Epidermal melanocyte (primary cell): ENCODE results near the gene C16orf78.
A peak's percentile ranks its signal among the peaks of the same experiment; 100 is the strongest.

Experiments used
- DNase-seq: peaks from one replicate; pipeline ENCODE4 v3.0.0; 2011; ENCODE audit warnings: low spot score; ENCODE audit not compliant: insufficient read length

Gene C16orf78

DNA sequence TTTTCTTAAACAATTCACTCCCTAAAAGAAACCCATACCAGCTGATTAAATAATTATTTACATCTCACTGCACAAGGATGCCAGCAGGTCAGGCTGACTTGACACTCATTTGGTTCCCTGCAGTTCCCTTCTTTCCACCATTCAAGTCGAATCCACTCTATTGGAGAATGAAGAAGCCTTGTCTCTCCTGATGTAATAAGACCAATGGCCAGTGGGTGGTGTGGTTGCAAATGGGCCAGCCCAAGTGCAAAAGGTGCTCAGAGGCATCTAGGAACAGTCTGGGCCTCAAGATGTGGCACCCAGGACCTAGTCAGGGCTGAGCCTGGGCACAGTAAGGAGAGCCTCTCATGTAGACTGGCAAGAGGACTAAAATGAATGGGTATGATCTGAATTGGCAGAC, 9.3 kb downstream of the C16orf78 start:
- no peak for DNase-seq

DNA sequence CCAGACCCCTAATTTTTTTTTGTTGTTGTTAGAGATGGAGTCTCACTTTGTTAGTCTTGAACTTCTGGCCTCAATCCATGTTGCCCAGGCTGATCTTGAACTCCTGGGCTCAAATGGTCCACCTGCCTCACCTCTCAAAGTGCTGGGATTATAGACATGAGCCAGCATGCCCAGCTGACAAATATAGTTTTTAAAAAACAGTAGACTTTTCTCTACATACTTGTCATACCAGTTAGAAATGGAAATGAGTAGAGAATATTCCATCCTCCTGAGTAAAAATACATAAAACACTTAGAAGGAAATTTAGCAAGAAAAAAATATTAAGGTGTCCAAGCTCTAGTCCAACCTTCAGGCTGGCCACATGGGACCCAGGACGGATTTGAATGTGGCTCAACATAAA, 21.4 kb downstream of the C16orf78 start:
- no peak for DNase-seq

DNA sequence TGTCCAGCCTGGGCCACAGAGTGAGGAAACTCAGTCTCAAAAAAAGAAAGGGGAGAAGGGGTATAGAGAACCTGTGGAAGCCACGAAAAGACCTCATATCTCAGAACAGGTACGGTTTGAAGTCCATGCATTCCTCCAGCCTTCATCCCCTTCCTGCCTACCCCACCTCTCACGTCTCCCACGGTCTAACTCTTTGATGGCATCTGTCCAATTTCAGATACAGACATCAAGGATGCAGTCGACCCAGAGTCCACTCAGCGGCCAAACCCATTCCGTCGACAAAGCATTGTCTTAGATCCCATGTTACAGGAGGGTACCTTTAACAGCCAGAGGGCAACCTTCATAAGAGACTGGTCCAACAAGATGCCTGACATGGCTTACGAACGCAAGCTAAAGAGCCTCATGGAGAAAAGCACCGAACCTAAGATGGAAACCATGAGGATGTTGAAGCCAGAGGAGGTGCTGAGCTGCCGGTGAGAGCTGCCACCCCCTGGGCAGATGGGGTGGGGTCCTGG, 22.7 kb downstream of the C16orf78 start:
- DNase-seq = no peak

DNA sequence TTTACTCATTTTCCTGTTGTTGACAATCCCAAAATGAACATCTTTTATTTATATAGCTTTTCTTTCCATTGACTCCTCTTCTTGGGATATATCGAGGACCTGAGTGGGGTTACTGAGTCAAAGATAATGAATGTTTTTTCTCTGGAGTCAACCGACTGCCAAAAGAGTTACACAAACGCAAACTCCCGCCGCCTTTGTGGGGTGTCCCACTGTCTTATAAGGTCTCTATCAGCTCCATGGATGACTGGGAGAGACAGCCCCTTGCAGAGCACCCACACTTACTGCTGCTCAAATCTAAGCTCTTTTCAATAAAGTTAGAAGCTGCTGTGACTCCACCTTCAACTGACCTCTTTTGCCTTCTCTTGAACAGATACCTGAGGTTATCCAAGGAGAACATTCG, 25.2 kb downstream of the C16orf78 start:
- no peak for DNase-seq

DNA sequence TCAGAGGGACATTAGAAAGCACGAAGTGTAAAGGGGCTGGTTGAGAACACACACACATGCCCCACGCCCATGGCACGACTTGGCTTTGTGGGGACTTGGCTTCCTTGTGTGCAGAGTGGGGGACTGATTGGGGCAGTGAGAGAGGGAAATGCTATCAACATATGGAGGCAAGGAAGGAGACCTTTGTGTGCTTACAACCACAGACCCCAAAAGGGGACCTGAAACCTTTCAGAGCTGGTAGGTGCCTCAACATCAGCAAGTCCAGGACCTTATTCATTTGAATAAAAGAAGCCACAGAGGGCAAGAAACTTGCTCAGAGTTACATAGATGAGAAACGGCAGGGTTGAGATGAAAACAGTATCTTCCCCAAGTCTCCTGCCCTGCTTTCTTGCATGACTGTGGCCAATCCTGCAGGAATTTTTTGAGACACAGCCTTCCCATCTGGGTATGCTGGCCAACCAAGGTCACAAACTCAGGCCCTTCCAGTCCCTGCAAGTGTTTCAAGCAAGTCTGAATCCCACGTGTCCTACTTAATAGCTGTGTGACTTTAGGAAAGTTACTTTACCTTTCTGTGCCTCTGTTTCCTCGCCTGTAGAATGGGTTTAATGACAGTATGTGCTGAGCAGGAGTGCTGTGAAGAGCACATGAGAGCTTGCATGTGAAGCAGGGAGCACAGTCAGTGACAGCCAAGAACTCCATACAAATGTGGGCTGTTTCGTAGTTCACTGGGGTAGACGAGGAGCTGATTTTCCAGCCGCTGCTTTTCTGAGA, 26.2 kb downstream of the C16orf78 start:
- no peak for DNase-seq

DNA sequence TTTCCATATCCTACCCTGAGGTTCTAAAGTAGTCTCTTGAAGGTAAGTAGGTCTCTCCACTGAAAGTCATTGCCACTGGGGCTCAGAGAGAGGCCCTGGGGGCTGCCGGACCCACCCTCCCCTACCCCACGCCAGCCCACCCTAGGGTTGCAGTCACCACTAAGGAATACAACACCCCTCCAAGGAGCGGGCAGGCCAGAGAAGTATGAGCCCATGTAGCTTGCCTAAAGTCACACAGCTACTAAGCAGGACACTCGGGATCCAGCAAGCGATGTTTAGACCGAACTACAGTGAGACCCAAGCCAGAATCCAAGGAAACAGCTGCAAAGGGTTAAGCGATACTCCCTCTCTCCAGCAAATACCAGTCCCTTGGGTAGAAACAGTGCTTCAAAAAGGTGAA, 27.0 kb downstream of the C16orf78 start:
- DNase-seq = no peak

DNA sequence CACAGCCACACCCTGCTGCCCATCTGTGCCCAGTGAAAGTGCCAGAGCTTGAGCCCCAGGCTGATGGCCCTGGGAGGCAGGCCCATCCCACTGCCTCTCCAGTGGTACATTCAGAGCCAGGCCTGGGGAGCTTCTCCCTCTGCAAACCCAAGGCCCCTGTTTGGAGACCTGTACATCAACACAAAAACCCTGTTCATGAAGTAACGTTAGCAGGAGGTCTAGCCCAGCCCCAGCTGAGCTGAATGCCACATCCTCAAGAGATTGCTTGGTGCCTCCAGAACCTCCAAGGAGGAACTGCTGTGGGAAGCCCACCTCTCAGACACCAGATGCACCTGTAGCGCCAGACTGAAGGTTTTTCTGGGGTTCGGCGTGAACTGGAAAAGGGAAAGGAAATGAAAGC, 31.5 kb downstream of the C16orf78 start:
- DNase-seq = no peak

DNA sequence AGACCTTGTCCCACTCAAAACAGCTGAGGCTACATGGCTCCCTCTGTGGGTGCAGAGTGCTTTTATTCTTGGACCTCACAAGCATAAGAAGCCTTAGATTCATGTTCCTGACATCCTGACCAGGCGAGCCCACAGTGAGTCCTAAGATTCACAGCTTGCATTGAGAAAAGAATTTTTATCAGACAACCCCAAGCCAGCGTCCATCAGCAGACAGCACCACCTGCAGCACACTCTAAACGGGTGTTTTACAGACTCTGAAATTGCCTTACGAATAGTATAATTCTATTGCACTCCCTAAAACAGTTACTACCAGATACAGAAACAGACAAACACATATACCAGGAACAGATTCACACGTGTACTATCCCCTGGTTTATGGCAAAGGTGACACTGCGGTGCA, 31.9 kb downstream of the C16orf78 start:
- DNase-seq = no peak

DNA sequence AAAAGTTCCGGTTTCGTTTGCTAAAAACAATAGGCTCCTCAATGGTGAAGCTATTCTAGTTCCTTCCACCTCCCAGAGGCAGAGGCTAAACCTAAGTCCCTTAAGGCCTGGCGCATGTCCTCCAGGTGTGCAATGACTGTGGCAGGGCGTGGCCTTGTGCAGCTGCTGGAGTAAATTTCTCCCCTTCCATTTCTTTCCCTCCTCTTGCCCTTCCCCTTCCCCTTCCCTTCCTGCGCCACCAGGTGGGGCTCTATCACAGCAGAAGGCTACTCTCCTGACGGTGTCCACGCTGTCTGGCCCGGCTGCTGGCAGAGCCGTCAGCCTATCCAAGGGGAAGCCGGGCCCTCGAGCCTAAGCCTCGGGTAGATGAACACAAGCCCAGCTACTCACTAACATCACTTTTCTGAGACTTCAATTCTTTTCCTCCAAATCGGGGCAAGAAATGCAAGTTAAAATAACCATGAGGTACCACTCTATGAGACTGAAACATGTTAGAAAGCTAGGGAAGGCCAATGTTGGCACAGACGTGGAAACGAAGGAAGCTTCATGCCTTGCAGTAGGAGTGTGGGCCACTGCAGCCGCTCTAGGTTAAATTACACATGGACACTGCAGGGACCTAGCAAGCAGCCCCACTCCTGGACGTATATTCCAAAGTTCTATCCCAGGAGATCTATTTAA, 34.4 kb downstream of the C16orf78 start:
- peak; percentile 57 for DNase-seq

DNA sequence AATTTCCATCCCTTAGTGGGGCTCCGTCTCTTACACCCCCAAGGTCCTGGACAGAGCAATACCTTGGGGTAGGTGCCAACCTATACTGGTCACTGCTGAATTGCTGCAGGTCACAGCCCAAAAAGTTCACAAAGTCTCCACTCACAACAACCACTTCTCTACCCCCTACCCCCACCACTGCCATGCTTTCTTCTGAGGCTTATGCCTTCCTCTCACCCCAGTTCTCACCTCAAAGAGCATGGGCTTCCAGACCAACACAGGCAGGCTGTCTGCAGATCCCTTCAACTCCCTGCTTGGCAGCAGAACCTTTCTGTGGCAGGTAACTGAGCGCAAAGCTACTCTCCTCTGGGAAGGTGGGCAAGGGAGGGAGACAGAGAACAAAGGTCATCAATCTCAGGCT, 35.5 kb downstream of the C16orf78 start:
- no peak for DNase-seq

DNA sequence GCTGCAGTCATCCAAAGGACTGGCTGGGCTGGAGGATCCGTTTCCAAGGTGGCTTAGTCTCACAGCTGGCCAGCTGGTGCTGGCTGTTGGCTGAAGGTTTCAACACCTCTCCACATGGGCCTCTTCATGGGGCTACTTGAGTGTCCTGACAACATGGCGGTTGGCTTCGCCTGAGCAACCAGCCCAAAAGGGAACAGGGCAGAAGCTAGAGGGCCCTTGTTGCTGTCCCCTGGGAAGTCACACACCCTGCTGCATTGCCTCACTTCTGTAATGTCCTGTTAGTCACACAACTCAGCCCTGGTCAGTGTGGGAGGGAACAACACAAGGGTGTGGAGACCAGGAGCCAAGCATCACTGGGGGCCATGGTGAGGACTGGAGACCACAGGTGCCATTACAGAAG, 36.6 kb downstream of the C16orf78 start:
- DNase-seq = no peak

DNA sequence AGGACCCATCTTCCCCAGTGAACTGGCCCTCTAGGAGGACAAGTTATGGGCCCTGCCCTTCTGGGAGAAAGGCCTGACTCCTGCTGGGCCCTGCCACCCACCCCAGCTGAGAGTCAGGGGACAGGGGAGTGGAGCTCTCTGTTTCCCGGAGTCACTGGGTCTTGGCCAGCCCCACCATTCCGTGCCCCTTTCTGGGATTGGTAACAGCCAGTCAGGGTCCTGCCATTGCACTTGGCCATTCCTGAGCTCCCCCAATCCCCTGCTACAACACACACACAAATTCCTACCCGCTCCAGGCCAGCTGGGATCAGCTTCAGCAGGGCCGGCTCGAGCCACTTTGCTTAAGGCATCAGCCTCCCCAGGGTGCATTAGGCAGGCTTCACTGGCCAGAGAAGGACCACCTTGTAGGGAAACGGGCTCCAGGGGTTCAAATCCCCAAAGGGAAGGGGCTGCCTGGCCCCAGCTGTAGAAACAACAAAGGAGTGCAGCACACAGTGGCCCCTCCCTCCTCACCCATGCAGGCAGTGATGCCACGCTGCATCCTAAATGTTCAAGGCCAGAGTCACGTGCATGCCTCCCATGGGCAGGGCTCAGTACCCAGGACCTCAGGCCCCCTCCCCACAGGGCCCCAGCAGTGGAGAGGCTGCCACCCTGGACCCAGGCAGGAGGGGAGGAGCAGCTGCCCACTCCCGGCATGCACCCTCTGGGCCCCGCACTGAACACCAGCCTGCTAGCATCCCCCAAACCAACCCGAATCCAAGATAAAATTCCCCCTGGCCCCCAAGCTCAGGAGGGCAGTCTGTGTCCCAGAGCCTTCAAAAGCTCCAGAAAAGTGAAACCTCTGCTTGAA, 37.7 kb downstream of the C16orf78 start:
- no peak for DNase-seq

DNA sequence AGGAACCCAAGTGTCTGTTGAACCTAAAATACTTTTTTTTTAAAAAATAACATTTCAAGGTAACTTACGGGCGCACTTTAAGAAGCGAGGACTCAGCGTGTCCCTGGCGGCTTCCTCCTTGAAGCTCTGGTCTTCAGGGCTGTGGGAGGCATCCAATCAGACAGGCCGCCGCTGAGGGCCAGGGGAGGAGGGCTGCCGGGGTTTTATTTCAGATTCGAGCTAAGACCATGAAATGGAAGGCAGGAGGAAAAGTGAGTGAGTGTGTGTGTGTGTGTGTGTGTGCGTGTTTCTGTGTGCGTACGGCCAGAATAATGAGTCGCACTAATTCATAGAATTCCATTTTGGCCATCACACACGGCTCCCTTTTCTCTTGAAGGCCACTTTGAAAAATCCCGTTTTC, 41.1 kb downstream of the C16orf78 start:
- no peak for DNase-seq

DNA sequence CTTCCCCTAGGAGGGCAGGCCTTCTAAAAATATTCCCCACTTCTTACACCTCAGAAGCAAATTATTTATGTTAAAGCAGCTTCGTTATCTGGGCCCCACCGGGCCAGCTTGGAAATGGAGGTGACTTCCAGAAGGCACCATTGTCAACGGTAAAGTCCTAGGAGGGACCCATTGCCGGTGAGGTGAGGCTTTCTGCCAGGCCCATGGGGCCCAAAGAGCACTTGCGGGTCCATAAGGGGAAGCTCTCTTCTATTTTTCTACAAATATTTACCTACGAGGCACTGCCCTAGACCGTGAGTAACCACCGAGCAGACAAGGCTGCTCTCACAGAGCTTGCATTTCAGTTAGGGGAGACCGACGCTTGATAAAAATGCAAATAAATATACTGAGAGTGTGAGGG, 41.5 kb downstream of the C16orf78 start:
- no peak for DNase-seq

DNA sequence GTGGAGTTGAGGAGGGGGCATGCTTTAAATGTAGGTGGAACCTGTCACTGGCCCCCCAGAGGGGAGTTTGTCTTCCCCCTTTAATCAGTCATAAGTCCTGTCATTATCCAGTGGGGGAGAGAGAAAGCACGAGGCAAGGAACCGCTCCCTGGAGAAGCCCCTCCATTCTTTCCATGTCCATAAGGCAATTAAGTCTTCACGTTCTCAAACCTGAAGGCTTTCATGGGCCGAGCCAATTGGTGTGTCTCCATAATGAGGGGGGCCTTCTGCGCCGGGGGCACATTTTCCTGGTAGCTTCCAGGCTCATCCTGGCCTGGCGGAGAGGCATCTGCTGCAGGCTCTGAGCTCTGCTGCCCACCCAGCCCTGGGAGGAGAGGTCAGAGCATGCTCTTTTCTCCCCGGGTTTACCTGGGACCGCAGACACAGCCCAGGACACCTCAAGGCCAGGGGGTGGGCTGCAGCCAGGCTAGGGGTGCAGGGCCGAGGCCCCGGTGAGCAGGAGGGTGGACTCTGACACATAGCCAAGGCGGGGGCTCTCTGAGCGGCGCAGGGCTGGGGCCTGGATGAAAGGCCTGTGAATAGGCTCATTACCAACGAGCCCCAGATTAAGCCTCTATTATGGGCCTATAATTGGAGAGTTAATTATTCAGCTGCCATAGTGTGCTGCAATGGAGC, 42.5 kb downstream of the C16orf78 start:
- DNase-seq = no peak

DNA sequence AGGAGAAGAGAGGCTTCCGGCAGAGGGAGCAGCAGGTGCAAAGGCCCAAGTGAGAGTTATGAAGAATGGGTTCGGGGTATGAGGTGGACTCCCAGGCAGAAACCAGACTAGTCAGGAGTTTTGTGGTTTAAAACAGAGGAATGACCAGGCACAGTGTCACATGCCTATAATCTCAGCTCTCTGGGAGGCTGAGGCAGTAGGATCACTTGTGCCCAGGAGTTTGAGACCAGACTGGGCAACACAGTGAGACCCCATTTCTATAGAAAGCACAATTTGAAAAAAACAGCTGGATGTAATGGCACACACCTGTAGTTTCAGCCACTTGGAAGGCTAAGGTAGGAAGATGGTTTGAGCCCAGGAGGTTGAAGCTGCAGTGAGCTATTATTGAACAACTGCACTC, 43.8 kb downstream of the C16orf78 start:
- DNase-seq = no peak

DNA sequence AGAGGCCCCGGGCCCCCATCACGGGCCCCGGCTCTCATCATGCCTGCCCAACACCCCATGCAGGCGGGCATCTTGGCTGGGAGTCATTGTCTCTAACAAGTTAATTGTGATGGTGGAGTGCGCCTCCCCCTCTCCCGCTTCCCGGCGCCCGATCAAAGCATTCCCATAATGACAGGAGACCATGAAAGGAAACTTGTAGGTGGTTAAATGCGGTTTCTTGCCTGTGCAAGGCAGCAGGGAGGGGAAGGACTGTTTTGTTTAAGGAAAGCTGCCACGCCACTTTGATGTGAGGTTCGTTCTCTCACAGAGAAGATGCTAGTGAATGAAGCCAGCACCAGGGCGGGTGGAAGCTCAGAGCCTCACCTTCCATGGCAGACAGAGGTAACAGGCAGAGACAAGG, 45.4 kb downstream of the C16orf78 start:
- no peak for DNase-seq

DNA sequence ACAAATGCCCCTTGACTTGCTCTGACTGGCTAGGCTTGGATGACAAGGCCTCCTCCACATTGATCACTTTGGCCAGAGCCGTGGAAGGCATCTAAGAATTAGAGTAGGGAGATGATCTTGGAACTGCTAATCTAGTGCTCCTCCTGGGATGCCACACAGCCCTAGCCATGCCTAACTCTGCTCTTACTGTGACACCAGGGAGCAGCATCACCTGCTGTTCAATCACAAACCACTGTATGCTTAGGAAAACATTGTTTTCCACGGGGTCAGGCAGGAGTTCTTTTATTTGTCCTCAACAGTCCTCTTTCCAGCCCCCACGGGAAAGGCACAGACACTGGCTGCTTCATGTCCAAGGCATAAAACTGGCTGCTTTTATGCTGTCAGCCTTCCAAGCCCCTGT, 46.3 kb downstream of the C16orf78 start:
- DNase-seq = no peak

DNA sequence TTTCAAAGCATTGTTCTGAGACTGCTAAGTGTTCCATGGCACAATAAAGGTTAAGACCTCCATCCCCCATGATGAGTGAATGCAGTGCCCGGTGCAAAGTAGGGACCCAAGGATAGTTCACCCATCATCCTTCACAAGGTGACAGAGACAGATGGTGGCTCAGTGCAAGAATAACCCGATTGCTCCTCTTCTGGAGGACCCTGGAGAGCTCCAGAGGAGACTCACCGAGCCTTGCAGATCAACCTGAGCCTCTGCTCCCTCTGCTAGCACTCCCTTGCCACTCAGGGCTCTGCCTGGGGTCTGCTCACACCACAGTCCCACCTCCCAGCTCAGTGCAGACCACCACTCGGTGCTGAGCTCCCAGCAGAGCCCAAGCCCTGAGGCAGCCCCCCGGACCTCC, 49.3 kb downstream of the C16orf78 start:
- no peak for DNase-seq

DNA sequence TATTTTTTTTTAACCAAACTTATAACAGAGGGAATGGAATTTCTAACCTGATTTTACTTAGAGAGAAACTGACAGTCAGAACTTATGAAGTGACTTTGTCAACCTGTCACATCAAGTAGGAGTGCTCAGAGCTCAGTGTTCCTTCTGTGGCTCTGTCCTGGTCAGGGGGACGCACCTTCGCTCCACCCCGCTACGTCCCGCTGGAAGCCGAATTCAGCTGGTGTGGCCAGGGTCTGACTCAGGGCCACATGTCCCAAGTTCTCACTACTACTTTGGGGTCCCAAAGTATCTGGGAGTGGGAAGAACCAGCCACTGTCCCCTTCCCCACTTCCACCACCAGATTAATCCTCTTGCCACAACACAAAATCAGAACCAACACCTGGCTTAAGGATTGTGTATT, 51.4 kb downstream of the C16orf78 start:
- DNase-seq = no peak

DNA sequence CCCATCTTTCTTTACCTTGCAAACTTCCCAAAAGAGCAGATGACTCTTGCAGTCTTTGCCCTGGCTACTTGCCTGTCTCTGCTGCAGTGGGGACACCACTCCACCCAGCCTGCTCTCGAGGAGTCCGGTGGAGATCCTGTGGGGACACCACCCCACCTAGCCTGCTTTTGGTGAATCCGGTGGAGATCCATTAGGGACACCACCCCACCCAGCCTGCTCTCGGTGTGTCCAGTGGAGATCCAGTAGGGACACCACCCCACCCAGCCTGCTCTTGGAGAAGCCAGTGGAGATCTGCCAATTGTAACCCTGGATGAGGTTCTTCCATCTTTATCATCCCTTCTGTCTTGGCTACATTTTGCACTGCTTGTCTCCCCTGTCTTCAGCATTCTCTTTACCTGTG, 54.2 kb downstream of the C16orf78 start:
- DNase-seq = no peak

DNA sequence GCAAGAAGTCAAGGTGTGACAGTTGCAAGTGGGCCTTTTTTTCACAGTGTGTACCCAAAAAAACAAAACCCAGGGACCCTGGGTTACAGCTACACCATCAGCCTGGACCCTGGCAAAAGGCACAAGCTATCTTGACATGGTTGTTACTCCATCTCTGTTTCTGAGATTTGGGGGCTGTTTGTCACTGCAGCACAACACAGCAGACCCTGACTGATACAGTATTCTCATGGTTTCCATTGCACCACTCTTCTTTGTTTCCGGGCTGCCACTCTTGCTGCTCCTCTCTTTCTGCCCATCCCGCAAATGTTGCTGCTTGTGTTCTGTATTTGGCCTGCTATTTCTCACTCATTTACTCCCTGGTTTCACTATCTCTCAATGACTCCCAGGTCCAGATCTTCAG, 55.2 kb downstream of the C16orf78 start:
- no peak for DNase-seq
